ENCODE data around the gene FAM240B. TPM values are rescaled to one million over a fixed set of nuclear protein-coding genes. Genes with fewer than 3 reads are reported as not detected.

FAM240B gene
- total RNA-seq, 1 donor from 2014 or later, result not detected

DNA sequence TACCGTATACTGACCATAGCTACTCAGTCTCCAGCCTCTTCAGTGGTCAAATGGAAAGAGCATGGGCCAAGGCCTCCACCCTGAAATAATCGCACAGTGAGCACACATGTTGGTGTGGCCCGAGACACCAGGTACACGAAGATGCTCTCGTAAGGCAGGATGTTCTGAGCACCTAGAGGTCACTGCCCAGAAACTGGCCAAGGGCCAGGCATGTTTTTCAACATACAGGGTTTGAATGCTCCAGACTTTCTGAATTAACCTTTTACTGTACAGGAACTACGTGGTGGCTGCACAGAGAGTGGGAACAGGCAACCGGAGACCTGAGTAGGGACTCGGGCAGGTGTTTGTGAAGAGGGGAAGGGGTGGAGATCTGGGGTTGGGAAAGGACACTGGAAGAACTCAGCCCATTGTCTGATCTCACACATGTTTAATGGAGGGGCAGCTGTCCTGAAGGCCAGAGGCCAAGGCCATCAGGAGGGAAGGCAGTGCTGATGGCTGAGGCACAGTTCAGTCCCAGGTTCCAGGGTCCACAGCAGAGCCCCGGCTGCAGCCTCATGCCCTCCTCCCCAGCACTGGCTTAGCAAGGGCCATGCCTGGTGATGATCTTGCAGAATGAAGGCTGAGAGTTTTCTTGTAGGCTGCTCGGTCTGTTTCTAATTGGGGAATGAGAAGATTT, 51.0 kb downstream of the FAM240B start:
- no peak for DNase-seq

GRCh38 chr9:38662763-38663593, 57.0 kb downstream of the FAM240B start:
- DNase-seq, result peak; percentile 32

DNA sequence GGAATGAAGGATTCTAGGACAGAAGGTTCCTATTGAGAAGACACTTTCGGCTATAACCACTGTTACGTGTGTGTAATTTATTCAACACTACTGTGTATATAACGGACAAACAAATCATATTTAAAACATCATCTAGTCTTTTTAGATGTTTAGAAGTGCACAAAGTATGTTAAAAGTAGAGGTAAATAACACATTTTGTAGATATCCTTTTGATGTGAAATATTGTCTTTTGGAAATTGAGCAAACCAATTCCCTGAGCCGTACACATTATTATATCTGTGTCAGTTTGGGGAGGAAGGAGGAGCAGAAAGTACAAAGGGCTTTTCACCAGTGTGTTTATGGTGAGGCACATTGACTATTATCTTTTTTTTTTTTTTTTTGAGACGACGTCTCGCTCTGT, 60.4 kb downstream of the FAM240B start:
- DNase-seq, result no peak

- no peak for DNase-seq
Measured at GRCh38 chr9:38656896-38657295, 63.0 kb downstream of the FAM240B start.

DNA sequence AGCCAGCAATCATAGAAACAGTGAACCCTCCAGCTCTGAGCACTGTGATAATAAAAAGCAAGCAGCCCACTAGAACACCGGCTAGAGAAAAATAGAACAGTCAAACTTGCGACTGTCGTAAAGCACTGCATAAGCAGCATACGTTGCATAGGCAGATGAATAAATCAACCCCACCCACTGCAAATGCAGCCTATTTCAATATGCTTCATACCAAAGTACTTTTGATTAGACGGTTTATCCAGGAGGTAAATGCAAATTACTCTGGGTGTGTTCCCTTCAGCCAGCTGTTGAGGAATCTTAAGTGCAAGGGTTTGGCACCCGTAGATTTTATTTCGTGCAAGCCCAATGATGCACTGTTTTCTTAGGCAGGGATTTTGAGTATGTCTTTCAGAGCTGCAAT, 67.4 kb downstream of the FAM240B start:
- DNase-seq, result no peak

GRCh38 chr9:38652044-38652443, 67.9 kb downstream of the FAM240B start:
- no peak for DNase-seq

DNA sequence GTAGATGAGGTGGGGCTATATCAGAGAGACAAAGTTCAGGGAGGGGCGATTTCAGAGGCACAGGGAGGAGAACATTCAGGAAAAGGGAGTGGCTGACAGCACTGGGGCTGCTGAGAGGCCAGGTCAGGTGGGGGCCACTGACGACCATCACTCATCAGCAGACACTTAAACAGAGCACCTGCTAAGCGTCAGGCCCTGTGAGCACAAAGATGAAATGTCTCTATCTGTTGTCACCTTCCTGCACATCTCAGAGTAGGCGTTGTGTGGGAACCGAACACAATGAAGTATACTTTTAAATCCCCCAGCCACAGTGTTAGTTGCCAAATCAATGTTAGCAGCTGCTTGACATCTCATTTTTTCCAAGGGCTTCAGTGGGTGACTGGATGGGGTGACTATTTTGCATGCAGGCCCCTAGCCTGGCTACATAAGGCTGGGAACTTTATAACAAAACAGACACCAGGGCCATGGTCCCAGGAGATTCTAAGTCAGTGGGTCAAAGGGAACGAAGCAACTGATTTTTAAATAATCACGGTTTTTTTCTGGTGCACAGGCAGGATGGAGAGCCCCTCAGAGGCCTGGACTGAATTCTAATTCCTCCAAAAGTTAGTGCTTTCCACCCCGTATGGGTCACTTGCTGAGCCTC, 68.4 kb downstream of the FAM240B start:
- no peak for DNase-seq

GRCh38 chr9:38650564-38650963, 69.4 kb downstream of the FAM240B start:
- no peak for DNase-seq

DNA sequence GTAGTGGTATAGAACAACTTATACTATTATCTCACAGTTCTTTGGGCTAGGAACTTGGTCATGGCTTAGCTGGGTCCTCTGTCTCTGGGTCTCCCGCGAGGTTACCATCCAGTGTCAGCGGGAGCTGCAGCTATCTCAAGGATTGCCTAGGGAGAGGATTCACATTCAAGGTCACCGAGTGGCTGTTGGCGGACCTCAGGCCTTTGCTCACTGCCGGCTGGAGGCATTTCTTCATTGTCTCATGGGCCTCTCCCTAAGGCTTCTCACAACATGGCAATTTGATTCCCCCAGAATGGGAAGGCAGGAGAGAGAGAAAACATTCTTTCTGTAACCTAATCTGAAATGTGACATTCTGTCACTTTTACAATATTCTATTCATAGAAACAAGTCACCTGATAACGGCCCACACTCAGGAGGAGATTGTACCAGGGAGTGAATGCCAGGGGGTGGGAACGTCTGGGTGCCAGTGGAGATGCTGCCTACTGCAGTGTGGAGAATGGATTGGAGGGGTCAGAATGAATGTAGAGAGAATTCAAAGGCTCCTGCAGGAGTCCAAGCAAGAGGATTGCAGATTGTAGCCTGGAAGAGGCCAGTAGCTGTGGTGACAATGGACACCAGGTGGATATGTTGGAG, 70.1 kb downstream of the FAM240B start:
- DNase-seq, result no peak

DNA sequence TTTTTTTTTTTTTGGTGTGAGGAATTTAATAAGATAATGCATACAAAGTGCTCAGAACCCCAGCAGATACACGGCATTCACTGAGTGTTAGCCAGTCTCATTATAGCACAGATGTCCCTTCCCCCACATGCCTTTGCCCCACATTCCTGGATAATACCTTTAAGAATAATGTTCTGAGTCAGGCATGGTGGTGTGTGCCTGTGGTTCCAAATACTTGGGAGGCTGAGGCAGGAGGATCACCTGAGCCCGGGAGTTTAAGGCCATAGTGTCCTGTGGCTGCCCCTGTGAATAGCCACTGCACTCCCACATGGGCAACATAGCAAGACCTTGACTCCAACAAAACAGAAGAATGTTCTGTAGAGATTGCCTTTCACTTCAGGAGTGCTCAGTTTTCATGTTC, 75.3 kb downstream of the FAM240B start:
- no peak for DNase-seq

Other genes starting within 250 kb of the FAM240B start
- gene ANKRD18A, start 99.5 kb downstream of the FAM240B start, total RNA-seq, result under 0.01 TPM in 1 of 2 replicates, not detected in the other